GM21619 (cell line): Measurements from ENCODE around the gene ANKRD16.
"Not testable (repeated sequence)": the region's sequence is repeated elsewhere in the genome, so short reads cannot be mapped to it uniquely, and the experiment has no call there.

Experiments used
- ATAC-seq: cut with Tn5 transposase; IDR thresholded peaks from one replicate; pipeline ENCODE4 v1.9.1; 2021; ENCODE audit not compliant: unreplicated experiment

ANKRD16 gene

DNA sequence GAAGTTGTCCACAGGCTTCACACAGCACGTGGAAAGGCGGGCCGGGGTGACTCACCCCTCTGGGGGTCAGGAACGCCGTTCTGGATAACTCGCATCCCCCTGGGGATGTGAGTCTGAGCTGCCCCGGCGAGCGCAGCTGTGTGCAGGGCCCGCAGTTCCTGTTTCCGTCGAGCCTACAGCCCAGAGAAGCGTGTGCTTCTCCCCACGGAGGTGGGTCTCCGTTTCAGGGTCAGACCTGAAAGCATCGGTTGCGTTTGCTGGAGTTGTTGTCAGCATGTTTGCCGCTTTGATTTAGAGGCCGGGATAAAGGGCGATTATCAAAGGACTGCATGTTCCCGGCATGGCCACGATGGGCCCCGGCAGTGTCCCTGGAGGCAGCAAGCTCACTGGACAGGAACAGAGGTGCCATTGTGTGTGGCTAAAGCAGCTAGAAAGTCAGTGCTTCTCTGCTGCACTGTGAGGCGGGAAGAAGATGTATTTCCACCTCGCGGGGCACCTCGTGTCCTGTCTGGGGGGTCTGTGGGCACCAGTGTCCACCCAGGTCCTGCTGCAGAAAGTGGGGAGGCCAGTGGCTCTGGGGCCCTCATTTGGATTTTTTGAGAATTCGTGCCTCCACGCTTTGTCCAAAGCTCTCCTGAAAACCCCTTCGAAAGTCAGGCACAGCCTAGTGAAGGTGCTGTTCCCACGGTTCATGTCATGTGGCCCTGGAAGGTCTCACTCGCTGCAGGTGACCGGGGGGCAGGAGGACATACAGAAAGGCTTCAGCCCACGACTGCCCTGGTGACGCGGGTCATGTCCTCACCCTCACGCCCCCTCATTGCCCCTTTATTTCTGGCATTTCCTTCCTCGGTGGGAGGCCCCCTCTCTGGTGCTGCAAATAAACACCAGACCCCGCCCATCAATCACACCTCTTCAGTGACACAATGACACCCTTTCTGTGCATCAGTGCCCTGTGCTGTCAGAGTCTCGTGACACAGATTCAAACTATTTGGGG lies 49.1 kb downstream of the ANKRD16 start:
- peak; percentile 74 for ATAC-seq

DNA sequence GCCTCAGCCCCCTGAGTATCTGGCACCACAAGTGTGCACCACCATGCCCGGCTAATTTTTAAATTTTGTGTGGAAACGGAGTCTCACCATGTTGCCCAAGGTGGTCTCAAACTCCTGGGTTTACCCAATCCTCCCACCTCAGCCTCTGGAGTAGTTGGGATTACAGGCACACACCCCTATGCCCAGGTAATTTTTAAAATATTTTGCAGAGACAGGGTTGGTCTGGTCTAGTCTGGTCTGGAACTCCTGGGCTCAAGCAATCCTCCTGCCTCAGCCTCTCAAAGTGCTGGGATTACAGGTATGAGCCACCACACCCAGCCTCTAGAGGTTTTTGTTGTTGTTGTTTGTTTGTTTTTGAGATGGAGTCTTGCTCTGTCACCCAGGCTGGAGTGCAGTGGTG lies 53.5 kb downstream of the ANKRD16 start:
- not testable (repeated sequence) for ATAC-seq

- ATAC-seq: no peak
Observed at GRCh38 chr10:5835446-5836095, 54.1 kb downstream of the ANKRD16 start.

DNA sequence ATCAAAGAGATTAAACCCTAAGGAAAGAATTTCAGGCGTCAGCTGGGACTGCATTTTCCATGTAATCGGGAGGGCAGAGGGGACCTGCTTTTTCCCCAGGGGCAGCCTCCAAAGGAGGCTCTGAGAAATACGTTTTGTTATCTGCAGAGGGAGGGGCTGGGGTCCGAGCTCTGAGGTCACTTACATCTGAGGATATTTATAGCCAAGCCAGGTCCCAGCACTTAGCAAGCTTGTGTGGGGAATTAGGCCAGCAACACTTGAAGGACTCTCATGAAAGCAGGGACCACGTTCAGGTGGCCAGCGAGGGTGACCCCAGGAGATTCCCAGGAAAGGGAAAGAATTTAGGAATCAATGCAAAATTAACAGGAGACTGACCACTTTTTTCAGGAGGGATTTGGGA lies 55.9 kb downstream of the ANKRD16 start:
- no peak for ATAC-seq

DNA sequence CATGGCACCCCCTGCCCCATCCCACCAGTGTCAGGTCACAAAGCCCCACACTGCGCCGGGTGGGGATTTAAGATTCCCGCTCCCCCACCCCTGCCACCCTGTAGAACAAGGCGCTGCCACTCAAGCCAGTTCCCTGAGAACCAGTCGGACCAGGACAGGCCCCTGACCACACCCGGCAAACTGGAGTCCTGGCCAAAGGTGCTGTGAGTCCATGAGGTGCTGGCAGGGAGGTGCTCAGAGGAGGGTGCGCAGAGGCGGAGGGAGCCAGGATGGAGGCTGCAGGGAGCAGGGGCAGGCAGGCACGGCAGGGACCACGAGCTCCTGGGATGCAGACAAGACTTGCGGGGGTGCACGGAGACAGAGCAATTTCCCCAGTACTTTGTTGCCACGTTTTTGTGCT lies 56.7 kb downstream of the ANKRD16 start:
- ATAC-seq: no peak

- no peak for ATAC-seq
Observed at GRCh38 chr10:5831446-5831782, 58.3 kb downstream of the ANKRD16 start.

DNA sequence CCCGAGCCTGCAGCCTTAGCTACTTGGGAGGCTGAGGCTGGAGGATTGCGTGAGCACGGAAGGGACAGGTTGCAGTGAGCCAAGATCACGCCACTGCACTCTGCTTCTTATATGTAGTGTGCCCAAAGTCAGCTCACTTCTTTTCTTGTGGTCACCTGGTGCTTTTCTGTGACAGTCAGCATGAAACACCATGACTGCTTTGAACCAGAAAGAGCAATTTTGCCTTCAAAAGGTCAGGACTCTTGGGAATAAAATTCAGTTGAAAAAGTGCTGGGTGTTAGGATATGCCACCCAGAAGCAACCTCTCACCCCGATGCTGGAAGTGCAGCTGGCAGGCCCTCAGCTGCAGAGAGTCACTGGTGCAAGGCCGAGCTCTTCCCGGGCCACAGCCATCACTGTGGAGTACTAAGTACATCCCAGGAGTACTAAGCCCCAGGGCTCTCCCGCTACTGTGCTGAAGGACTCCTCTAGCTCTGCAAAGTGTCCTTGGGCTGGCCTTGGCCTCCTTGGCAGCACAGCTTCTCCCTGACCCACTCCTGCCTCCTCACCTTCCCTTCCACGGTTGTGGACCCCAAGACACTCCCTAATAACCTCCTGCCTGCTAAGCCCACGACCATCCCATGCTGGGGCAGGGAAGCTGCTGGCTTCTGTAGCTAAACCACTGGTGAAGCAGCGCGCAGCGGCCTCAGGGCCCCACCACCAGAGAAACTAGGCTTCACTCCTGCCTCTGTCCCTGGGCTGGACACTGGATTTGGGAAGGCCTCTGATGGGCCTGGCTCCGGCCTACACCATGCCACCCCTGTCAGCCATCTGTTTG lies 58.9 kb downstream of the ANKRD16 start:
- ATAC-seq: no peak

GRCh38 chr10:5829267-5829666 lies 60.4 kb downstream of the ANKRD16 start:
- ATAC-seq: no peak

DNA sequence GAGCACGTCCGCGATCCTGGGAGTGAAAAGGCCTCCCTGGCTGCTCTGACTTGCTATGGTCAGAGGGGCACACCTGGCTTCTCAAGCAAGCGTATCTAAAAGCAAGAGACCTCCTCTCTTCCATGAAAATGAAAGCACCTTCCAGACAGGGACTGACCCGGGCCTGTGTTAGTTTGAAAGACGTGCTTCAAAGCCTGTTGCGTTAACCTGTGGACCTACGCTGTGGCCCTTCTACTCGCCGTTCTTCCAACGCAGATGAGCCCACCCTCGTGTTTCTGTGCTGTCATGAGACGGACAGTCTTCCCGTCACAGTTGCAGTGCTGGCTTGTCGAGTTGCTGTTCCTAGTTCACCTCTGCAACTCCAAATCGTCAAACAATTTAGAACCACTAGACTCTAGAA lies 61.0 kb downstream of the ANKRD16 start:
- ATAC-seq: no peak

DNA sequence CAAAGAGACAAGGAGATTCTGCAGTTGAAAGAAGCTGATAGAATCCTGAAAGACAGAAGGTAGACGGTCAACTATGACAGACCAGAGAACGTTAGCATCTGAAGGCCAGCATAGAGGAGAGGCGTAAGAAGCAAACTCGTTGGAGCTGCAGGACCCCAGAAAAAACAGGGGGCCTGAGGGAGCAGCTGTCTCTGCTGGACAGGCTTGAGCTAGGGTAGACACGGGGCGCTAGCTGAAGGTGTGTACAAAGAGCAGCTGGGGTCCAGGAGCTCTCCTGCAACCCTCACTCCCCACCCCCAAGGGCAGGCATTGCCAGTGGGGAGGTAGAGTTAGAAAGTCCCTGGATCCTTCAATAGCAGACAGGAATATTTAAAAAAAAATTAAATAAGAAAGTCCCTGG lies 61.9 kb downstream of the ANKRD16 start:
- no peak for ATAC-seq

DNA sequence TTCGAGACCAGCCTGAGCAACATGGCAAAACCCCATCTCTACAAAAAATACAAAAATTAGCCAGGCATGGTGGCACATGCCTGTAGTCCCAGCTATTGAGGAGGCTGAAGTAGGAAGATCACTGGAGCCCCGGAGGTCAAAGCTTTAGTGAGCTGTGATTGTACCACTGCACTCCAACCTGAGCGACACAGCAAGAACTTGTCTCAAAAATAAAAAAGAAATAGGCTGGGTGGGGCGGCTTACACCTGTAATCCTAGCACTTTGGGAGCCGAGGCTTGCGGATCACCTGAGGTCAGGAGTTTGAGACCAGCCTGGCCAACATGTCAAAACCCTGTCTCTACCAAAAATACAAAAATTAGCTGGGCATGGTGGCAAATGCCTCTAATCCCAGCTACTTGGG lies 63.2 kb downstream of the ANKRD16 start:
- not testable (repeated sequence) for ATAC-seq

DNA sequence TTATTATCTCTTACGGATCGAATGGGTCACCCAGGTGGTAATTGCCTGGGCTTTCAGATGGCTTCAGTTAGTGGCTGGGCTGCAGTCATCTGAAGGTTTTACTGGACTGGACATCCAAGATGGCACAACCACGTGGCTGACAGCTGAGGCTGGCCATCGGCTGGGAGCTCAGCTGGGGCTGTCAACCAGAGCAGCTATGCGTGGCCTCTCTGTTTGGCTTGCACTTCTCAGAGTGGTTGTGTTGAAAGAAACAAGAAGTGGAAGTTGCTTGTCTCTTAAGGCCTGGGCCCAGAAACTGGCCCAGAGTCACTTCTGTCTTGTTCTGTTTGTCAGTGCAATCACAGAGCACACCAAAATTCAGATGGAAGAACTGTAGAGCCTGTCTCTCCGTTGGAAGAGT lies 70.8 kb downstream of the ANKRD16 start:
- ATAC-seq: no peak

- ATAC-seq: no peak
Observed at GRCh38 chr10:5818048-5818331, 71.7 kb downstream of the ANKRD16 start.

DNA sequence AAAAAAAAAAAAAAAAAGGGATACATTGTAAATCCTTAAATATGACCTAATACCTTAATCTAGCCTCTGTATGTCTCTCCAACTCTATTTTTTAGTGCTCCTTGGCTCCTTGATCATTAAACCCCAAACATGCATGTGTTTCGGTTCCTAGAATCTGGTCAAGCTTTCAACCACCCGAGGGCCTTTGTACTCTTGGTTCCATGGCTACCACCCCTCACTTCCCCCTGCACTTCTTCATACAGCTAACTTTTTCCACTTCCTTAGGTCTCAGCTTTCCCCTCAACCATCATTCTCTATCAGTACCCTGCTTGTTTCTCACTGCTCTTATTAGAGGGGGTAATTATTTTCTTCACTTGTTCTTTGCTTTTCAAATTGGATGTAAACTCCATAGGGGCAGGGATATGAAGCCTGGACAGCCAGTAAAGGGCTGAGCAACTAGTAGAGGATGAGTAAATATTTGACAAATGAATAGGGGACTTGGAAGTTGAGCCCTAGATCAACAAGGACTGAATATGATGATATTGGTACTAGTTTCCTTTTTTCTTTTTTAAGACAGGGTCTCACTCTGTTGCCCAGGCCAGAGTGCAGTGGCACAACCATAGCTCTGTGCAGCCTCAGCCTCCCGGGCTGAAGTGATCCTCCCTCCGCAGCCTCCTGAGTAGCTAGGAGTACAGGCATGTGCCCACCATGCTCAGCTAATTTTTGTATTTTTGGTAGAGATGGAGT lies 72.2 kb downstream of the ANKRD16 start:
- ATAC-seq: no peak

DNA sequence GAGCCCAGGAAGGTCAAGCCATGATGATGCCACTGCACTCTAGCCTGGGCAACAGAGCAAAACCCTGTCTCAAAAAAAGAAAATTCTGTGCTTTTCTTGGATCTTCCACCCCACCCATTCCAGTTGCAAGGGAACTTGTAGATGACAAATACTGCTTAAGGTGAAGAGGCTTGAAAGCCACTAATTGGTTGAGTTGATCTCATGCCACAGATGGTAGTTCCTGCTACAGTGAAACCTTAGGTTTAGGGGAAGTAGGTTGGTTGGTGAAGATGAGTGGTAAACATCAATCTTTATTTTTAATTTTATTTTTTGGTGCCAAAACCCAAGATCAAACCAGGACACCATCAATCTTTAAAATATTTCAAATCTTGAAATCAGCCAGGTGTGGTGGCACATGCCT lies 73.5 kb downstream of the ANKRD16 start:
- no peak for ATAC-seq

- no peak for ATAC-seq
Observed at GRCh38 chr10:5814110-5815107, 75.3 kb downstream of the ANKRD16 start.

- ATAC-seq: peak; percentile 77
Observed at GRCh38 chr10:5813341-5814109, 76.2 kb downstream of the ANKRD16 start, which contains the start of gene GDI2. TSS of gene GDI2 (minus strand) at chr10:5813434. CDS start at chr10:5813258, 176 bp downstream.

GRCh38 chr10:5813091-5813340 lies 76.7 kb downstream of the ANKRD16 start:
- peak; percentile 24 for ATAC-seq
